ENCODE measurements around the gene TUBB. TPM values are rescaled to one million over a fixed set of nuclear protein-coding genes. Genes with fewer than 3 reads are reported as not detected.

TUBB gene
- total and polyA plus RNA-seq, 9 of the 15 experiments (the other 6 are each of a cell fraction or from before 2014, with no cell fraction given) = 971 to 2,870 (median 1,478) TPM

DNA sequence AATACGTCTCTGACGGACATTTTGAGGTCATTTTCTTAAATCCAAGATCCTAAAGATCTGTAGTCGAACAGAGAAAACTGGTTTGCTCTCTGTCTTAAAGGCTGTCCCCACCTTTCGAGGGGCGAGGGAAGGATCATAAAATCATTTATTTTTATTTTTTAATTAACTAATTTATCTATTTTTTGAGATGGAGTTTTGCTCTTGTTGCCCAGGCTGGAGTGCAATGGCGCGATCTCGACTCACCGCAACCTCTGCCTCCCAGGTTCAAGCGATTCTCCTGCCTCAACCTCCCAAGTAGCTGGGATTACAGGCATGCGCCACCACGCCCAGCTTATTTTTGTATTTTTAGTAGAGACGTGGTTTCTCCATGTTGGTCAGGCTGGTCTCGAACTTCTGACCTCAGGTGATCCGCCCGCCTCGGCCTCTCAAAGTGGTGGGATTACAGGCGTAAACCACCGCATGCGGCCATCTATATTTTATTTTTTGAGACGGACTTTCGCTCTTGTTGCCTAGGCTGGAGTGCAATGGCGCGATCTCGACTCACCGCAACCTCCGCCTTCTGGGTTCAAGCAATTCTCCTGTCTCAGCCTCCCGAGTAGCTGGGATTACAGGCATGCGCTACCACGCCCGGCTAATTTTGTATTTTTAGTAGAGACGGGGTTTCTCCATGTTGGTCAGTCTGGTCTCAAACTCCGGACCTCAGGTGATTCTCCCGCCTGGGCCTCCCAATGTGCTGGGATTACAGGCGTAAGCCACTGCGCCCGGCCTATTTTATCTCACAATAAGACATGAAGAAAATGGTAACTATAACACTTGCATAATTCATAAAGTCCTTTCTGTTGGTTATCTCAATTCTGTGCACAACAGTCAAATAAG is 2.1 kb upstream of the TUBB start (continued):
- TF ChIP-seq, protein P1, sequence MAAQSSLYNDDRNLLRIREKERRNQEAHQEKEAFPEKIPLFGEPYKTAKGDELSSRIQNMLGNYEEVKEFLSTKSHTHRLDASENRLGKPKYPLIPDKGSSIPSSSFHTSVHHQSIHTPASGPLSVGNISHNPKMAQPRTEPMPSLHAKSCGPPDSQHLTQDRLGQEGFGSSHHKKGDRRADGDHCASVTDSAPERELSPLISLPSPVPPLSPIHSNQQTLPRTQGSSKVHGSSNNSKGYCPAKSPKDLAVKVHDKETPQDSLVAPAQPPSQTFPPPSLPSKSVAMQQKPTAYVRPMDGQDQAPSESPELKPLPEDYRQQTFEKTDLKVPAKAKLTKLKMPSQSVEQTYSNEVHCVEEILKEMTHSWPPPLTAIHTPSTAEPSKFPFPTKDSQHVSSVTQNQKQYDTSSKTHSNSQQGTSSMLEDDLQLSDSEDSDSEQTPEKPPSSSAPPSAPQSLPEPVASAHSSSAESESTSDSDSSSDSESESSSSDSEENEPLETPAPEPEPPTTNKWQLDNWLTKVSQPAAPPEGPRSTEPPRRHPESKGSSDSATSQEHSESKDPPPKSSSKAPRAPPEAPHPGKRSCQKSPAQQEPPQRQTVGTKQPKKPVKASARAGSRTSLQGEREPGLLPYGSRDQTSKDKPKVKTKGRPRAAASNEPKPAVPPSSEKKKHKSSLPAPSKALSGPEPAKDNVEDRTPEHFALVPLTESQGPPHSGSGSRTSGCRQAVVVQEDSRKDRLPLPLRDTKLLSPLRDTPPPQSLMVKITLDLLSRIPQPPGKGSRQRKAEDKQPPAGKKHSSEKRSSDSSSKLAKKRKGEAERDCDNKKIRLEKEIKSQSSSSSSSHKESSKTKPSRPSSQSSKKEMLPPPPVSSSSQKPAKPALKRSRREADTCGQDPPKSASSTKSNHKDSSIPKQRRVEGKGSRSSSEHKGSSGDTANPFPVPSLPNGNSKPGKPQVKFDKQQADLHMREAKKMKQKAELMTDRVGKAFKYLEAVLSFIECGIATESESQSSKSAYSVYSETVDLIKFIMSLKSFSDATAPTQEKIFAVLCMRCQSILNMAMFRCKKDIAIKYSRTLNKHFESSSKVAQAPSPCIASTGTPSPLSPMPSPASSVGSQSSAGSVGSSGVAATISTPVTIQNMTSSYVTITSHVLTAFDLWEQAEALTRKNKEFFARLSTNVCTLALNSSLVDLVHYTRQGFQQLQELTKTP (IDR thresholded peaks at IDR 0.05; ENCODE audit: low read depth in 1 of 2, partially characterized antibody in 2 of 2) = peak in 1 of 2 experiments; percentile 50
- TF ChIP-seq POLR2G (IDR thresholded peaks at IDR 0.05; ENCODE audit: low read depth, low read length) (peak; percentile 14; the same call in 1 of the 2 replicates), SMARCC2 (IDR thresholded peaks at IDR 0.05; ENCODE audit: low read depth) (peak; percentile 22; the same call in 1 of the 2 replicates), LEF1 (IDR thresholded peaks at IDR 0.05) (peak; percentile 17; the same call in 1 of the 2 replicates), HDAC1 (IDR thresholded peaks at IDR 0.05) (0 out of 4 replicates have a peak, but pooled peaks of 1 of the 2 experiments have one; percentile 11), POLR2A (conservative IDR thresholded peaks at IDR 0.05) (peak; percentile 10; the same call in 1 of the 2 replicates), DMBX1 (CRISPR knock-in tag; IDR thresholded peaks at IDR 0.05; ENCODE audit: borderline replicate concordance) (peak; percentile 47; the same call in 1 of the 2 replicates), BACH1 (tag; IDR thresholded peaks at IDR 0.05) (peak; percentile 32), ZNF174 (CRISPR knock-in tag; IDR thresholded peaks at IDR 0.05) (peak; percentile 58; the same call in 1 of the 2 replicates)
- TF ChIP-seq, protein P2, sequence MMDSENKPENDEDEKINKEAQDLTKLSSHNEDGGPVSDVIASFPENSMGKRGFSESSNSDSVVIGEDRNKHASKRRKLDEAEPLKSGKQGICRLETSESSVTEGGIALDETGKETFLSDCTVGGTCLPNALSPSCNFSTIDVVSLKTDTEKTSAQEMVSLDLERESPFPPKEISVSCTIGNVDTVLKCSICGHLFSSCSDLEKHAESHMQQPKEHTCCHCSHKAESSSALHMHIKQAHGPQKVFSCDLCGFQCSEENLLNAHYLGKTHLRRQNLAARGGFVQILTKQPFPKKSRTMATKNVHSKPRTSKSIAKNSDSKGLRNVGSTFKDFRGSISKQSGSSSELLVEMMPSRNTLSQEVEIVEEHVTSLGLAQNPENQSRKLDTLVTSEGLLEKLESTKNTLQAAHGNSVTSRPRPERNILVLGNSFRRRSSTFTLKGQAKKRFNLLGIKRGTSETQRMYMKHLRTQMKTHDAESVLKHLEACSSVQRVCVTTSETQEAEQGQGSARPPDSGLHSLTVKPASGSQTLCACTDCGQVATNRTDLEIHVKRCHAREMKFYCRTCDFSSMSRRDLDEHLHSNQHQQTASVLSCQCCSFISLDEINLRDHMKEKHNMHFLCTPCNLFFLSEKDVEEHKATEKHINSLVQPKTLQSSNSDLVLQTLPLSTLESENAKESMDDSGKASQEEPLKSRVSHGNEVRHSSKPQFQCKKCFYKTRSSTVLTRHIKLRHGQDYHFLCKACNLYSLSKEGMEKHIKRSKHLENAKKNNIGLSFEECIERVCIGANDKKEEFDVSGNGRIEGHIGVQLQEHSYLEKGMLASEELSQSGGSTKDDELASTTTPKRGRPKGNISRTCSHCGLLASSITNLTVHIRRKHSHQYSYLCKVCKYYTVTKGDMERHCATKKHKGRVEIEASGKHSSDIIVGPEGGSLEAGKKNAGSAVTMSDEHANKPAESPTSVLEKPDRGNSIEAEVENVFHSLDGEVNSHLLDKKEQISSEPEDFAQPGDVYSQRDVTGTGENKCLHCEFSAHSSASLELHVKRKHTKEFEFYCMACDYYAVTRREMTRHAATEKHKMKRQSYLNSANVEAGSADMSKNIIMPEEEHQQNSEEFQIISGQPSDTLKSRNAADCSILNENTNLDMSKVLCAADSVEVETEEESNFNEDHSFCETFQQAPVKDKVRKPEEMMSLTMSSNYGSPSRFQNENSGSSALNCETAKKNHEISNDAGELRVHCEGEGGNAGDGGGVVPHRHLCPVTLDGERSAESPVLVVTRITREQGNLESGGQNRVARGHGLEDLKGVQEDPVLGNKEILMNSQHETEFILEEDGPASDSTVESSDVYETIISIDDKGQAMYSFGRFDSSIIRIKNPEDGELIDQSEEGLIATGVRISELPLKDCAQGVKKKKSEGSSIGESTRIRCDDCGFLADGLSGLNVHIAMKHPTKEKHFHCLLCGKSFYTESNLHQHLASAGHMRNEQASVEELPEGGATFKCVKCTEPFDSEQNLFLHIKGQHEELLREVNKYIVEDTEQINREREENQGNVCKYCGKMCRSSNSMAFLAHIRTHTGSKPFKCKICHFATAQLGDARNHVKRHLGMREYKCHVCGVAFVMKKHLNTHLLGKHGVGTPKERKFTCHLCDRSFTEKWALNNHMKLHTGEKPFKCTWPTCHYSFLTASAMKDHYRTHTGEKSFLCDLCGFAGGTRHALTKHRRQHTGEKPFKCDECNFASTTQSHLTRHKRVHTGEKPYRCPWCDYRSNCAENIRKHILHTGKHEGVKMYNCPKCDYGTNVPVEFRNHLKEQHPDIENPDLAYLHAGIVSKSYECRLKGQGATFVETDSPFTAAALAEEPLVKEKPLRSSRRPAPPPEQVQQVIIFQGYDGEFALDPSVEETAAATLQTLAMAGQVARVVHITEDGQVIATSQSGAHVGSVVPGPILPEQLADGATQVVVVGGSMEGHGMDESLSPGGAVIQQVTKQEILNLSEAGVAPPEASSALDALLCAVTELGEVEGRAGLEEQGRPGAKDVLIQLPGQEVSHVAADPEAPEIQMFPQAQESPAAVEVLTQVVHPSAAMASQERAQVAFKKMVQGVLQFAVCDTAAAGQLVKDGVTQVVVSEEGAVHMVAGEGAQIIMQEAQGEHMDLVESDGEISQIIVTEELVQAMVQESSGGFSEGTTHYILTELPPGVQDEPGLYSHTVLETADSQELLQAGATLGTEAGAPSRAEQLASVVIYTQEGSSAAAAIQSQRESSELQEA (IDR thresholded peaks at IDR 0.05; ENCODE audit: low read depth) = 0 out of 2 replicates have a peak, but pooled peaks have one; percentile 9

Data from K562 (cell line).